PFSK-1 (cell line): Measurements from ENCODE around the gene XXYLT1.

Source experiments
- REST ChIP-seq, 2 experiments: IDR thresholded peaks; 2 replicates each; pipeline versions ENCODE4 v1.6.1 to v1.8.0; 2011 to 2012; ENCODE audit warnings: low read depth in 2 of 2, low read length in 2 of 2, control low read depth in 1 of 2, inconsistent platforms in 1 of 2, mild to moderate bottlenecking in 1 of 2, moderate library complexity in 1 of 2; ENCODE audit not compliant: insufficient read depth in 1 of 2
- TAF1 ChIP-seq: IDR thresholded peaks from 2 replicates; pipeline ENCODE4 v1.6.1; 2012; ENCODE audit warnings: low read length, control low read depth, borderline replicate concordance; ENCODE audit not compliant: insufficient read depth

DNA sequence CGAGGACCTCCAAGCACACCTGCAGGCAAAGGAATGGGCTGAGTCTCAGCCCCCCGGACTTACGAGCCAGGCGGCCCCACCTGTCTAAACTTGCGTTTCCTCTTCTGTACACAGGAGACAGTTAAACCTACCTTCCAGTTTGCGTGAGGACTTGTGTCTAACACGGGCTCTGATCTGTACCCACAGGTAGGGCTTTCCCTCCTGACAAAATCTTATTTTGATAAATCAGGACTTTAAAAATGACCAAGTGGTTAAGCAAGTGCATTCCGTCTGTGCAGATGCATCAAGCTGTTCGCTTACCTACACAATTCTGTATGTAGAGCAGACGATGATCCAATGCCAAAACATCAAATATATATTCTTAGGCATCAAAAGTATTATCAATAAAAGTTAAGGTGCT, 238.0 kb downstream of the XXYLT1 start:
- TF ChIP-seq REST (IDR thresholded peaks at IDR 0.05; ENCODE audit: insufficient read depth in 1 of 2, low read depth in 2 of 2, low read length in 2 of 2) (no peak), TAF1 (no peak)
